ENCODE data around the gene LRWD1.
"Not testable (repeated sequence)": the region's sequence is repeated elsewhere in the genome, so short reads cannot be mapped to it uniquely, and the experiment has no call there.

Gene LRWD1

DNA sequence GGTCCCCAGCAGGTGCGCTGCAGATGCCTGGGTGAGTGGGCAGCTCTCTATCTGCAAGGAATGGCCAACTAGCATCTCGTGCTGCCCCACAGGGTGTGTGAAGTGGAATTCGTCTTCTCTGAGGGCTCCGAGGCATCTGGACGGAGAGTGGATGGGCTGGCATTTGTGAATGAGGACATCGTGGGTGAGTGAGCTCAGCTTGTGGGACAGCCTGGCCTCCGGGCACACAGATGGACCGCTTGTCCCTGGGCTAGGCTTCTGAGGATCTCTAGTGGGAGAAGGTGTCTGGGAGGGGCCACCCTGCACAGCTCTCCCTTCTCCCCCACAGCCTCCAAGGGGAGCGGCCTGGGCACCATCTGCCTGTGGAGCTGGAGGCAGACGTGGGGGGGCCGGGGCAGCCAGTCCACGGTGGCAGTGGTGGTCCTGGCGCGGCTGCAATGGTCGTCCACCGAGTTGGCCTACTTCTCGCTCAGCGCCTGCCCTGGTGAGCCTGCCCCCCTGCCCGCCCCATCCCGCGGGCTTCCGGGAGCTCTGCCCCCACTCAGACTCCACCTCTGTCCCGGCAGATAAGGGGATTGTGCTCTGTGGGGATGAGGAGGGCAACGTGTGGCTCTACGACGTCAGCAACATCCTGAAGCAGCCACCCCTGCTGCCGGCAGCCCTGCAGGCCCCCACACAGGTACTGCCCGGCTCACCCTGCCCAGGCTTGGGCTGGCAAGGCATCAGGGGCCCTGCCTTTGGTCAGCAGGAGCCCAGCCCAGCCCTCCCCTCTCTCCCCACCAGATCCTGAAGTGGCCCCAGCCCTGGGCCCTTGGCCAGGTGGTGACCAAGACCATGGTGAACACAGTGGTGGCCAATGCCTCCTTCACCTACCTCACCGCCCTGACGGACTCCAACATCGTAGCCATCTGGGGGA lies 7.6 kb downstream of the LRWD1 start:
- no peak overlapping the region for H3K4me3 ChIP-seq (ENCODE audit: low read depth in 1 of 2, low read length in 2 of 2)
- H3K9ac ChIP-seq (ENCODE audit: low read length): no peak overlapping the region
- H3K9me3 ChIP-seq (ENCODE audit: low read length): no peaks in the 10 kb centered on the region
- H3K4me1 ChIP-seq (ENCODE audit: insufficient read depth, low read length): no peaks in the 10 kb centered on the region
- no peaks in the 10 kb centered on the region for H3K27me3 ChIP-seq (ENCODE audit: control insufficient read depth in 1 of 2, insufficient read depth in 2 of 2, low read length in 2 of 2)
- H3K36me3 ChIP-seq (ENCODE audit: insufficient read depth, low read length): peaks cover 4% of the 10 kb centered on the region
- H3K27ac ChIP-seq (ENCODE audit: low read depth, low read length): no peak overlapping the region

DNA sequence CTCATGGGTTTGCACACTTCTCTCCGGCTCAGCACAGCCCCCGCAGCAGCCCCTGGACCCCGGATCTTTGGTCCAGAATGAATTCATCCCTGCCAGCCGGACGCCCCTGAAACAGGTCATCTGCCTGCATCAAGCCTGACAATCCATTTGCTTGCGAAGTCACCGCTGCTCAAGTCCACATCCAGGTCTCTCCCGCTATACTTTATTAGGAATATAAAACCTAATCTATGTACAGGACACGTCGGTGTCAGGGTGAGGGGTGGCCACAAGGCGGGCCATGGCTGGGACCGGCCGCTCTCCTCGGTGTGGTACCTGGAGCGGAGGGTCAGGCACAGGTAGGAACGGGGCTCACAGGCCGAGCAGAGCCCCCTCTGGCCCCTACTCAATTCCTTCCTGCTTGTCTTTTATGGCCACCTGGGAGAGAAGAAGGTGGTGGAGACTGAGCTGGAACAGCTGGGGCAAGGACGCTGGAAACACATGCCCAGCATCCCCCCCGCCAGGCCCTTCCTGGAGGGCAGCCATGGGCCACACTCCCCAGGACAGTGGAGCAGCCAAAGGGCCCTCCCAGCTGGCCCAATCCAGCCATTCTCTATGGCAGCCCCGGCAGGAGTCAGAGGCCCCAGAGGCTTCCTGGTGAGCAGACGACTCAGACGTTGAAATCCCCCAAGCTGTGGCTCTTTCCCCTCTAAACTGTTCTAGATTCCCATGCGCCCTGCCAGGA lies 8.6 kb downstream of the LRWD1 start:
- Histone ChIP-seq H3K4me3 (ENCODE audit: low read depth in 1 of 2, low read length in 2 of 2) (no peak overlapping the region), H3K9ac (ENCODE audit: low read length) (no peak overlapping the region), H3K4me1 (ENCODE audit: insufficient read depth, low read length) (no peaks in the 10 kb centered on the region), H3K27me3 (ENCODE audit: control insufficient read depth in 1 of 2, insufficient read depth in 2 of 2, low read length in 2 of 2) (no peaks in the 10 kb centered on the region), H3K27ac (ENCODE audit: low read depth, low read length) (no peak overlapping the region), H3K9me3 (ENCODE audit: low read length) (no peaks in the 10 kb centered on the region), H3K36me3 (ENCODE audit: insufficient read depth, low read length) (peaks cover 4% of the 10 kb centered on the region)

DNA sequence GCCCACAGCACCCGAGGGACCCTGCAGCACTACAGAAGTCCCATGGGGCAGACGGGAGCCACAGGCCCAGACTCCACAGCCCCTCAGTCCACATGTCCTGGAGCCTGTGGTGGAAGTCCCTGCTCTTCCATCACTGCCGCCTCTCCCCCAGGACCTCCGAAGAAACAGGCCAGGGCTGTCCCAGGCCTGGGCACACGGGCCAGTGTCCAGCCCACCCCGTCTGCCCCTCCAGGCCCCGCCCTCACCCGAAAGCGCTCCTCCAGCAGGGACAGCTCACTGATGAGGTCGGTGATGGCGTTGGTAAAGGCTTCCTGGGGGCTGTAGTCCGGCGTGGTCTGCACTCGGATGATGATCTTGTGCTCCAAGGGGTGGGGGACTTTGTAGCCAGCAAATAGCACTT lies 9.3 kb downstream of the LRWD1 start:
- H3K9me3 ChIP-seq (ENCODE audit: low read length); H3K9ac ChIP-seq (ENCODE audit: low read length); H3K36me3 ChIP-seq (ENCODE audit: insufficient read depth, low read length); H3K27ac ChIP-seq (ENCODE audit: low read depth, low read length); H3K4me3 ChIP-seq (ENCODE audit: low read depth in 1 of 2, low read length in 2 of 2); H3K4me1 ChIP-seq (ENCODE audit: insufficient read depth, low read length); H3K27me3 ChIP-seq (ENCODE audit: control insufficient read depth in 1 of 2, insufficient read depth in 2 of 2, low read length in 2 of 2): not testable (repeated sequence)

DNA sequence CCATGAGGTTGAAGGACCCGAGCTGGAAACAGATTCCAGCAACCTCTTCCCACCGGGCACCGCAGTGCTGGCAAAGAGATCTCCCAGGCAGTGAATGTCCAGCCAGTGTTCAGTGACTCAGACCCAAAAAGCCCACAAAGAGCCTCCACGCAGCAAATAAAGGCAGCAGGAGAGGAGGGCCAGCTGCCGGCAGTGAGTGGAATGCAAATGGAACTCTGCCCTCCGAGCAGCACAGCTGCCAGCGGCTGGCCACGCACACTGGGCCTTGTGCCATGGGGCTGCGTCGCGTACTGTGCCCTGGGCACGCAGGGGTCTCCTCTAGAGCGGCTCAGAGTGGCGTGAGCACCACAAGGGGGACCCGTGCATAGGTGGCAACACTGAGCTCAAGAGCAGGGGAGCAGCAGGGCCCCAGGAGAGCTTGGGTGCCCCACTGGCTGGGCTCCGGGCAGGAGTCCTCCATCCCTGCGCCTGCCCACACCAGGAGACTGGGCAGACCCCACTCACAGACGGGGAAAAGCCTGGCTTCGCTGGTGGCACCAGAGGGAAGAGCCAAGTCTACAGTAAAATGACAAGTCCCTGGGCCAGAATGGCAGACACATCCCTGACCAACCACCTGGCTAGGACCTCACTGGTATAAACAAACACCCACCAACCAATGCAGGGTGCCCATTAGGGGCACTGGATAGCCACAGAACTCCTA lies 10.1 kb downstream of the LRWD1 start:
- not testable (repeated sequence) for H3K4me1 ChIP-seq (ENCODE audit: insufficient read depth, low read length); H3K4me3 ChIP-seq (ENCODE audit: low read depth in 1 of 2, low read length in 2 of 2); H3K9ac ChIP-seq (ENCODE audit: low read length); H3K36me3 ChIP-seq (ENCODE audit: insufficient read depth, low read length); H3K9me3 ChIP-seq (ENCODE audit: low read length); H3K27me3 ChIP-seq (ENCODE audit: control insufficient read depth in 1 of 2, insufficient read depth in 2 of 2, low read length in 2 of 2); H3K27ac ChIP-seq (ENCODE audit: low read depth, low read length)

DNA sequence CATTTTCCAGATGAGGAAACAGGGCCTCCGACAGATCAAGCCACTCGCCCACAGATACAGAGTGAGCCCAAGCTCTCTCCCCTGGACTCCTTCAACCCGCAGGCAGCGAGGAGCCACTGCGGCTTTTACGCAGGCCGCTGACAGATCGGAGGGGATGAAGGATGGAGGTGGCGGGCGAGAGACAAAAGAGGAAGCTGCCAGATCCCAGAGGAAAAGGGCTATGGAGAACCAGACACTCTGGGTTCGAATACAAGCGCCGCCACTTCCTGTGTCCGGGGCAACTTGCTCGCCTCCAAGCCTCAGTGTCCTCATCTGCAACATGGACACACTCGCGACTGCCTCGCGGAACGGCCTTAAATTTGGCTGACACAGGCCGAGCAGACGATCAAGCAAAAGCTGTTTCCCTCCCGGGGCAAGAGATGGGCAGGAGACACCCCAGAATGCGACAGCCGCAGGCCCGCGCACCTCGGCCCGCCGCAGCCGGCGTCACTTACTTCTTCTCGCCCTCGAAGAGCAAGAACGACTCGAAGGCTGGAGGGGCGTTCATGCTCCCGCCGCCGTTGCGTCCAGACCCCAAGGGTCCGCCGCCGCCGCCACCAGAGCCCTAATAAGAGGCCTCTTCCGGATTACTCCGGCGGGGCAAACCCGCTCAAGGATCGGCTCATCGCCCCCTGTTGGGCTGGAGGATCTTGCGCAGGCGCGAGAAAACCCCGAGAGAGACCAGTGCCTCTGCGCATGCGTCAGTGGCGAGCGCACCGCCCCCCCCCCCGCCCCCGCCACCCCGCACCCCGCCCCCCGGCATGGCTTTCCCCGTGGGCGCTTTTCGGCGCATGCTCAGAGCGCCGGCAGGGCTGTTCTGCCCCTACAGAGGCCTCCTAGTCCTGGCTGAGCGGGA lies 13.8 kb downstream of the LRWD1 start, which contains the start of gene POLR2J:
Gene POLR2J, minus strand, starts transcription at position 609 of the 895 bp plus-strand sequence. Its CDS starts 62 bp downstream, at position 547.
- not testable (repeated sequence) for H3K4me3 ChIP-seq (ENCODE audit: low read depth in 1 of 2, low read length in 2 of 2); H3K27ac ChIP-seq (ENCODE audit: low read depth, low read length); H3K36me3 ChIP-seq (ENCODE audit: insufficient read depth, low read length); H3K9ac ChIP-seq (ENCODE audit: low read length); H3K4me1 ChIP-seq (ENCODE audit: insufficient read depth, low read length); H3K27me3 ChIP-seq (ENCODE audit: control insufficient read depth in 1 of 2, insufficient read depth in 2 of 2, low read length in 2 of 2); H3K9me3 ChIP-seq (ENCODE audit: low read length)

DNA sequence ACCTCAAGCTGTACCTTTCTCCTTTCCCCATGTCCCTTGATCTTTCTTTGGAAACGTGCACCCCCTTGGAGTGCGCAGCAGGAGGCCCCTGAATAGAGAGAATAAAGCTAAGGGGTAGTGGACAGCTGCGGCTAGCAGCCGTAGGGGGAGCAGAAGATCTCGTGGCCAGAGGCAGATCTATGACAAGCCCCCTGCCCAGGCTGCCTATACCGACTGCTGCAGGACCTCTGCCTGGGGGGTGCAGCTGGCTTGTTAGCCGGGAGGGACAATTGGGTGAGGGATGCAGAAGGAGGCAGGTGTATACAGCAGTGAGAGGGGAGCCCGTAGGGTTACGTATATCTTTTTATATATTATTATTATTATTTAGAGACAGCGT lies 14.4 kb downstream of the LRWD1 start:
- not testable (repeated sequence) for H3K27me3 ChIP-seq (ENCODE audit: control insufficient read depth in 1 of 2, insufficient read depth in 2 of 2, low read length in 2 of 2); H3K27ac ChIP-seq (ENCODE audit: low read depth, low read length); H3K9me3 ChIP-seq (ENCODE audit: low read length); H3K4me1 ChIP-seq (ENCODE audit: insufficient read depth, low read length); H3K4me3 ChIP-seq (ENCODE audit: low read depth in 1 of 2, low read length in 2 of 2); H3K36me3 ChIP-seq (ENCODE audit: insufficient read depth, low read length); H3K9ac ChIP-seq (ENCODE audit: low read length)

DNA sequence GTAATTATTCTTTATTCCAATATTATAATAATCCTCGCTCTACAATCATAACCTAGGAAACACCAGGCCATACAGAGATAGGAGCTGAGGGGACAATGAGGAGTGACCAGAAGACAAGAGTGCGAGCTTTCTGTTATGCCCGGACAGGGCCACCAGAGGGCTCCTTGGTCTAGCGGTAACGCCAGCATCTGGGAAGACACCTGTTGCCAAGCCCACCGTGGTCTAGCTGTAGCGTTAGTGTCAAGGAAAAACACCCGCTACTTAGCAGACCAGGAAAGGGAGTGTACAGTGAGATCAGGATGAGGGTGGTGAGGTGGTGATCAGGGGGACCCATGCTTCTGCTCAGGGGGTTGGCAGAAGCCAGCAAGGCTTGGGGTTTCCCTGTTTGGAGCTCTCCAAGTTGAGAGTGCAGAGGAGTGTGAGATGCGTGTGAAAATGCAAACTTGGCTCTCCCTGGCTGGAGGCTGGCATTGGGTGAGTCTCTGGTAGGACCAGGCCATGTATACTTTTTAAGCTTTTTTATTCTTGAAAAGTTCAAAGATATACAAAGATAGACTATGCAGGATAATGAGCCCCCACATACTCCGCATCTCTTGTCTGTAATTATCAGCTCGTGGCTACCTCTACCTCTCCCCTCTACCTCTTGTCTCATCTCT lies 15.3 kb downstream of the LRWD1 start:
- H3K9me3 ChIP-seq (ENCODE audit: low read length); H3K4me3 ChIP-seq (ENCODE audit: low read depth in 1 of 2, low read length in 2 of 2); H3K36me3 ChIP-seq (ENCODE audit: insufficient read depth, low read length); H3K27ac ChIP-seq (ENCODE audit: low read depth, low read length); H3K4me1 ChIP-seq (ENCODE audit: insufficient read depth, low read length); H3K9ac ChIP-seq (ENCODE audit: low read length); H3K27me3 ChIP-seq (ENCODE audit: control insufficient read depth in 1 of 2, insufficient read depth in 2 of 2, low read length in 2 of 2): not testable (repeated sequence)

DNA sequence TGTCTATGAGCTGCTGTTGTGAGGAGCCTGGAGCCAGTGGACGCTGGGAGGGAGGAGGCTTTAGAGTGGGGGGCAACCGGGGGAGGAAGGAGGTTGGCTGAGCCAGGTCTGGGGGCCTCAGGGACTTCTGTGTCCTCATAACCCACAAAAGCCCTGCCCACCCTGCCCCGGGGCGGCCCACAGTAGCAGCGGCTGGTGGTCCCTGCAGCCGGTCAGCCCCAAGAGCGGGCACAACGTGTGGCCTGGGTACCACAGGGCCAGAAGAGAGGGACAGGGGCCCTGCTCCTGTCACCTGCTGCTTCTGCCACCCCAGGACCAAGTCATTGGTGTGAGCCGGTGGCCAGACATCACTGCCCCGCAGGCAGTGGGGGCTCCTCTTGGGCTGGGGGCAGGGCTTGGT lies 17.2 kb downstream of the LRWD1 start:
- H3K36me3 ChIP-seq (ENCODE audit: insufficient read depth, low read length); H3K9ac ChIP-seq (ENCODE audit: low read length); H3K4me1 ChIP-seq (ENCODE audit: insufficient read depth, low read length): not testable (repeated sequence)

DNA sequence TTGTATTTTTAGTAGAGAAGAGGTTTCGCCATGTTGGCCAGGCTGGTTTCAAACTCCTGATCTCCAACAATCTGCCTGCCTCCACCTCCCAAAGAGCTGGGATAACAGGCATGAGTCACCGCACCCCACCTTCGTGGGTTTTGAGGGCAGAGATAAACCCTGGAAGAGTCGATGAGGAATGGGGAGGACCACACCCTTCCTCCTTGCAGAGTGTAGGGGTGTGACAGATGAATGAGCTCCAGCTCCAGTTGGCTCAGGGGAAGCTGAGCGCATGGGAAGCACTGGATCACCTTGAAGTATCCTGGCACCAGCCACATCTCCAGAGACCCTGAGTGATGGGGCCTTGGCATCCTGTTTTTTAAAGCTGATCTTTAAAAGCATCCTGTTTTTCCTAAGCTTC lies 19.5 kb downstream of the LRWD1 start:
- not testable (repeated sequence) for H3K9me3 ChIP-seq (ENCODE audit: low read length); H3K4me3 ChIP-seq (ENCODE audit: low read depth in 1 of 2, low read length in 2 of 2); H3K4me1 ChIP-seq (ENCODE audit: insufficient read depth, low read length); H3K27me3 ChIP-seq (ENCODE audit: control insufficient read depth in 1 of 2, insufficient read depth in 2 of 2, low read length in 2 of 2); H3K36me3 ChIP-seq (ENCODE audit: insufficient read depth, low read length); H3K9ac ChIP-seq (ENCODE audit: low read length); H3K27ac ChIP-seq (ENCODE audit: low read depth, low read length)

More for the DNA sequence above, 17.2 kb downstream of the LRWD1 start:
- H3K4me3 ChIP-seq (ENCODE audit: low read depth in 1 of 2, low read length in 2 of 2); H3K9me3 ChIP-seq (ENCODE audit: low read length); H3K27me3 ChIP-seq (ENCODE audit: control insufficient read depth in 1 of 2, insufficient read depth in 2 of 2, low read length in 2 of 2); H3K27ac ChIP-seq (ENCODE audit: low read depth, low read length): not testable (repeated sequence)

DNA sequence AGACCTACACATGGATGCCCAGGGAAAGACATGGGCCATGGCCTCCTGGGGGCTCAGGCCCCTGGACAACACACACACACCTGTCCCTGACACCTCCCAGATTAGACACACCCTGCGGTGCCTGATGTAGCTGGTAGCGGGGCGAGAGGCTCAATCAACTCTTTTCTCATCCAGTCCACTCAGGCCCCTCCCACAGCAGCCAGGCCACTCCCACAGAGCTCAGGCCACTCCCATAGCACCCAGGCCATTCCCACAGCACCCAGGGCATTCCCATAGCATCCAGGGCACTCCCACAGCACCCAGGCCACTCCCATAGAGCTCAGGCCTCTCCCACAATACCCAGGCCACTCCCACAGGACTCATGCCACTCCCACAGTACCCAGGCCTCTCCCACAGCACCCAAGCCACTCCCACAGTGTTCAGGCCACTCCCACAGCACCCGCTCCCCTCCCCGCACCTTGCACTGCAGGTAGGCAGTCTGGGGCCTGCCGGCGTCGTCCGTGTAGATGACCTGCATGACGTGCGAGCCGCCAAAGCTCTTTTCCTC lies 25.8 kb downstream of the LRWD1 start:
- H3K4me1 ChIP-seq (ENCODE audit: insufficient read depth, low read length); H3K9ac ChIP-seq (ENCODE audit: low read length): not testable (repeated sequence)

More for the DNA sequence above, 25.8 kb downstream of the LRWD1 start:
- H3K4me3 ChIP-seq (ENCODE audit: low read depth in 1 of 2, low read length in 2 of 2); H3K27ac ChIP-seq (ENCODE audit: low read depth, low read length); H3K9me3 ChIP-seq (ENCODE audit: low read length); H3K36me3 ChIP-seq (ENCODE audit: insufficient read depth, low read length); H3K27me3 ChIP-seq (ENCODE audit: control insufficient read depth in 1 of 2, insufficient read depth in 2 of 2, low read length in 2 of 2): not testable (repeated sequence)

All from muscle layer of colon (tissue), 2 donors.